HEK293T (cell line): Measurements from ENCODE around the gene TSPAN7.

Source experiments
- FOXK2 ChIP-seq: fragments of 450-650 bp; IDR thresholded peaks from 2 replicates; pipeline ENCODE4 v1.6.1; 2016; ENCODE audit warnings: mild to moderate bottlenecking
- LEF1 ChIP-seq: fragments of 450-650 bp; IDR thresholded peaks from 2 replicates; pipeline ENCODE4 v1.6.1; 2017; ENCODE audit warnings: mild to moderate bottlenecking, borderline replicate concordance
- SUZ12 ChIP-seq: fragments of 450-650 bp; IDR thresholded peaks from 2 replicates; pipeline ENCODE4 v1.6.1; 2016; ENCODE audit warnings: mild to moderate bottlenecking
- ZNF384 ChIP-seq: fragments of 450-650 bp; IDR thresholded peaks from 2 replicates; pipeline ENCODE4 v1.6.1; 2016

- TF ChIP-seq ZNF384 = no peak
- no peak for TF ChIP-seq FOXK2
- no peak for TF ChIP-seq SUZ12
- no peak for TF ChIP-seq LEF1
Observed at GRCh38 chrX:38558686-38559085, 2.7 kb upstream of the TSPAN7 start.
